GM12864 (cell line): Measurements from ENCODE around the gene SLC5A4.
A peak's percentile ranks its signal among the peaks of the same experiment; 100 is the strongest.

Experiments
- DNase-seq: peaks from one replicate; pipeline ENCODE4 v3.0.0-alpha.2; 2011; ENCODE audit warnings: low read depth
- H3K4me3 ChIP-seq: 2 replicates; pipeline ENCODE4 v1.5.1; 2011; ENCODE audit warnings: mild to moderate bottlenecking, low read depth, low read length, control low read depth
- TF ChIP-seq, protein P1 (sequence below): IDR thresholded peaks from 2 replicates; pipeline ENCODE4 v1.5.1; 2011; ENCODE audit warnings: low read depth, mild to moderate bottlenecking, moderate library complexity, low read length, control low read depth, inconsistent platforms; ENCODE audit errors: missing control alignments

Gene SLC5A4

GRCh38 chr22:32205974-32206773 lies 49.0 kb downstream of the SLC5A4 start:
- H3K4me3 ChIP-seq, result no peak overlapping the region
- no peak for DNase-seq
- TF ChIP-seq, protein P1, sequence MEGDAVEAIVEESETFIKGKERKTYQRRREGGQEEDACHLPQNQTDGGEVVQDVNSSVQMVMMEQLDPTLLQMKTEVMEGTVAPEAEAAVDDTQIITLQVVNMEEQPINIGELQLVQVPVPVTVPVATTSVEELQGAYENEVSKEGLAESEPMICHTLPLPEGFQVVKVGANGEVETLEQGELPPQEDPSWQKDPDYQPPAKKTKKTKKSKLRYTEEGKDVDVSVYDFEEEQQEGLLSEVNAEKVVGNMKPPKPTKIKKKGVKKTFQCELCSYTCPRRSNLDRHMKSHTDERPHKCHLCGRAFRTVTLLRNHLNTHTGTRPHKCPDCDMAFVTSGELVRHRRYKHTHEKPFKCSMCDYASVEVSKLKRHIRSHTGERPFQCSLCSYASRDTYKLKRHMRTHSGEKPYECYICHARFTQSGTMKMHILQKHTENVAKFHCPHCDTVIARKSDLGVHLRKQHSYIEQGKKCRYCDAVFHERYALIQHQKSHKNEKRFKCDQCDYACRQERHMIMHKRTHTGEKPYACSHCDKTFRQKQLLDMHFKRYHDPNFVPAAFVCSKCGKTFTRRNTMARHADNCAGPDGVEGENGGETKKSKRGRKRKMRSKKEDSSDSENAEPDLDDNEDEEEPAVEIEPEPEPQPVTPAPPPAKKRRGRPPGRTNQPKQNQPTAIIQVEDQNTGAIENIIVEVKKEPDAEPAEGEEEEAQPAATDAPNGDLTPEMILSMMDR, result no peak

DNA sequence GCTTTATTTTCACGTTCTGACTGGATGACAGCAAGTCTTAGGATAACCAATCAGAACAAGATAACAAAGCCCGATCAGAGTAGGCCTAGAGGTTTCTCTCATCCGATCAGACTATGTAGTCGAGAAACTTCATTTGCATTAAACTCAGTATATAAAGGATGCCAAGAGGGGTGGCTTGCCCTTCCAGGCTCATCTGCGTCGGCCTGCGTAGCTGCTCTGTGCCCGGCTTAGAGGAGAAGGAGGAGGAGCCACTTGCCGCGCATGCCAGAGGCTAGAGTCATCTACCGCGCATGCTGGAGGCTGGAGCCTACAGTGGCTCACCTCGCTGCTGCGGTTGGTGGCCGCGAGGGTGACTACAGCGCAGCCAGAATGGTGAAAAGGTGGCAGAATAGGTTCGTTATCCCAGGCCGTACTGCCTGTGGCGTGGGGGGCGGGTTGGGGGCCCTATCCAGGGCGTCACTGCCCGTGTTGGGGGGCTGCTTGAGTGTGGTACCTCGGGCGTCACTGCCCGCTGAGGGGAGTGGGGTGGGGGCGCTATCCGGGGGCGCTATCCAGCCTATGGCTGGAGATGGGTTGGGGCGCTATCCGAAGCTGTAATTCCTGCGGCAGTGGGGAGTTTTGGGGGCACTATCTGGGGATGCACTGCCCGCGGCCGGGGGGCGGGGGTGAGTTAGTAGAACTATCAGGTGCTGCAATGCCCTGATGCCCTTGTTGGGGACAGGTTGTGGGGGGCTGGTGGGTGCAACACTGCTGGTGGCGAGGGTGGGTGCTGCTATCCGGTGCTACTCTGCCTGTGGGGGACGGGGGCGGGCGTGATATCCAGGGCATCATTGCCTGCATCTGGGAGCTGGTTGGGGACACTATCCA lies 50.1 kb downstream of the SLC5A4 start, which contains the start of gene RFPL2:
Gene RFPL2 (minus strand): TSS at position 218 of the 867 bp plus-strand sequence. CDS start 2,622 bp downstream, outside the sequence.
- H3K4me3 ChIP-seq, result no peak within 1 kb of the TSS
- TF ChIP-seq, protein P1, result no peak
- no peak for DNase-seq

- TF ChIP-seq, protein P1, result no peak
- no peak overlapping the region for H3K4me3 ChIP-seq
- DNase-seq, result no peak
Observed at GRCh38 chr22:32204040-32204855, 50.9 kb downstream of the SLC5A4 start.

DNA sequence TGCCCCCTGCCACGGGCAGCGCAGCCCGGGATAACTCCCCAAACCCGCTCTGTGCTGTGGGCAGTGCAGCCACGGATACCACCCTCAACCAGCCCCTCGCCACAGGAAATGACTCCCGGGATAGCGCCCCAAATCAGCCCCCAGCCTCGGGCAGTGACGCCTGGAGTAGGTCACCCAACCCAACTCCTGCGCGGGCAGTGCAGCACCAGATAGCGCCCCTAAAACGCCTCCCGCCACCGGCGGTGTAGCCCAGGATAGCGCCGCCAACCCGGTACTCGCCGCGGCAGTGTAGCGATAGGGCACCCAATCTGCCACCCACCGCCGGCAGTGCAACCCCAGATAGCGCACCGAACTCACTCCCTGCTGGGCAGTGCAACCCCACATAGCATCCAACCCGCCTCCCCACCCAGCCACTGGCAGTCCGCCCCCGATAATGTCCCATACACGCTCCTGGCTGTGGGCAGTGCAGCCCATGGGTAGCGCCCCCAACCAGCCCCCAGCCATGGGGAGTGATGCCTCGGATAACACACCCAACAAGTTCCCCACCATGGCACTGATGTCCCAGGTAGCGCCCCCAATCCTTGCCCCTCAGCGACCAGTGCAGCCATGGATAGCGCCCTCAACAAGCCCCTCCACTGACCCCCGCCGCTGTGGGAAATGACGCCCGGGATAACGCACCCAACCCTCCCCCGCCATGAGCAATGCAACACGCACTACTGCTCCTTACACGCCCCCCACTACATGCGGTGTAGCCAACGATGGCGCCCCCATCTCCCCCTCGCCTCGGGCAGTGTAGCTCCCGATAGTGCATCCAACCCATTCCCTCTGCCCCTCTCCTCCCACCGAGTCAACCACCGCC lies 51.7 kb downstream of the SLC5A4 start:
- TF ChIP-seq, protein P1, result no peak
- DNase-seq, result no peak
- H3K4me3 ChIP-seq, result no peak overlapping the region

DNA sequence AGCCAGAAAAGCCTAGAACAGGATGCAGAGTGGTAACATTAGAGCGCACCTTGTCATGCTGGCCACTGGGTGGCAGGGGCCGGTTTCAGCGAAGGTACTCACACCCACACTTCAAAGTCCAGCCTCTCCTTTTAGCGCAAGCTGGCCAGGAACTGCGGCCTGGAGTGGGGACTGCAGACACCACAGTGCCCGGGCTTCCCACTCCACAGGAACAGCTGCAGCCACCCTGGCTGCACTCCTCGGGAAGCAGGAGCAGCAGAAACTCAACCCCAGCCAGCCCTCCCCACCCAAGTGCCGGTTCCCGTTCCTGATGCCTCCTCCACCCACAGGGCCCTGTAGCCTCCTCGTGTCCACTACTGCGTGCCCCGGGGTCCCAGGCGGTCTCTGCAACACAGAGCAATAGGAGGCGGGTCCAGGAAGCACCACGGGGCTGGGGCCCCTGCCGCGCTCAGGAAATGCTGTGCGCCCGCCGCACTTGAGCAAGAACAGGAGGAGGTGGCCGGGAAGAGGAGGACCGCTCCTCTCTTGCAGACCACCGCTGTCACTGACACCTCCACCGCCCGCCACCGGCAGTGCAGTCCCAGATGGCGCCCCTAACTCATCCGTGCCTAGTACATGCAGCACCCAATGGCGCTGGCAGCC lies 52.5 kb downstream of the SLC5A4 start:
- no peak overlapping the region for H3K4me3 ChIP-seq

More for the DNA sequence above, 52.5 kb downstream of the SLC5A4 start:
- no peak for DNase-seq
- TF ChIP-seq, protein P1, result peak; percentile 64
